ENCODE measurements around the gene CST11.

Gene CST11

DNA sequence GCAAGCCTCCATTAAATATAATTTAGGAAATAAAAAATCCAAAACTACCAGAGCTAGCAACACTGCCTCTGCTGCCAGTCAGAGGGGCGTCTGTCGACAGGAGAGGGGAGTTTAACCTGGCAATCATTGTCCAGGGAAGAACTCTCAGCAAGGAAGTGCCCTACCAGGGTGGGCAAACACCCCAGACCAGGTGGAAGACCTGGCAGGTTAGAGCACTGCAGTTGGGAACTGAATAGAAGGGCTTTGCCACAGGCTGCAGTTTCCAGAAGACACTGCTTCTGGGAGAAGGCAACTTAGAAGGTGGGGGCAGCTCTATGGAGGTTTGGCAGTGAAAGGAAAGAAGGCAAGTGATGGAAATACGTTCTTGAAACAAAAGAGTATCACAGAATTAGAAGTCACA lies 42.9 kb downstream of the CST11 start:
- TF ChIP-seq EZH2 (IDR thresholded peaks at IDR 0.05; ENCODE audit: borderline replicate concordance, low read length) = no peak
- H3K27ac ChIP-seq (ENCODE audit: low read depth, low read length, poor library complexity, severe bottlenecking) = no peak overlapping the region
- H3K9me3 ChIP-seq (ENCODE audit: low read length) = no peaks in the 10 kb centered on the region
- H3K4me1 ChIP-seq (ENCODE audit: insufficient read depth, low read length, severe bottlenecking) = peaks cover 17% of the 10 kb centered on the region
- no peaks in the 10 kb centered on the region for H3K27me3 ChIP-seq (ENCODE audit: insufficient read depth, low read length)
- H3K9ac ChIP-seq (ENCODE audit: low read length) = no peak overlapping the region
- H4K20me1 ChIP-seq (ENCODE audit: insufficient read depth, low read length) = no peaks in the 10 kb centered on the region
- H3K4me2 ChIP-seq (ENCODE audit: low read length) = no peak overlapping the region
- no peak overlapping the region for H3K4me3 ChIP-seq (ENCODE audit: low read depth, low read length, poor library complexity, severe bottlenecking)
- peaks cover 93% of the 10 kb centered on the region for H3K79me2 ChIP-seq (ENCODE audit: insufficient read depth, low read length)
- no peaks in the 10 kb centered on the region for H3K9me2 ChIP-seq (ENCODE audit: low read depth, low read length)
- peaks cover 10% of the 10 kb centered on the region; the same call in 1 of the 2 replicates for H3K36me3 ChIP-seq (ENCODE audit: insufficient read depth, low read length)
- H2AFZ ChIP-seq (ENCODE audit: low read length) = no peak overlapping the region
- H3F3A ChIP-seq (ENCODE audit: insufficient read depth, low read length) = no peaks in the 10 kb centered on the region

DNA sequence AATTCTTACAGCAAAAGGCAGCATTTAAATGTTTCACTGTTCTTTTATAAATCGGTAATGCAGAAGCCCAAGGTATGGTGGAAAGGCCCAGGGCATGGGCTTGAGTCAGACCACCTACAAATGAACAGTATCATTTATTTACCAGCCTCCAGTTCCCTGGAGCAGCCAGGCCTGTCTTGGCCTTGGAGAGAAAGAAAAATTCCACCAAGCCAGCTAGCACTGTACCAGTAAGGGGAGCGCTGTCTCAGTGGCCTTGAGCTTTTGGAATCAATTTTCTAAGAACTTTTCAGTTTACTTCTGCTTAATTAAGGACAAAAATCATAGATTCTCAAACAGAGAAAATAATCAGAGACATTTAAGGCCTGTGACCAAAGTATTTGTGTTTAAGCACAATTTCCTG lies 43.7 kb downstream of the CST11 start:
- peaks cover 17% of the 10 kb centered on the region for H3K4me1 ChIP-seq (ENCODE audit: insufficient read depth, low read length, severe bottlenecking)
- peaks cover 93% of the 10 kb centered on the region for H3K79me2 ChIP-seq (ENCODE audit: insufficient read depth, low read length)

DNA sequence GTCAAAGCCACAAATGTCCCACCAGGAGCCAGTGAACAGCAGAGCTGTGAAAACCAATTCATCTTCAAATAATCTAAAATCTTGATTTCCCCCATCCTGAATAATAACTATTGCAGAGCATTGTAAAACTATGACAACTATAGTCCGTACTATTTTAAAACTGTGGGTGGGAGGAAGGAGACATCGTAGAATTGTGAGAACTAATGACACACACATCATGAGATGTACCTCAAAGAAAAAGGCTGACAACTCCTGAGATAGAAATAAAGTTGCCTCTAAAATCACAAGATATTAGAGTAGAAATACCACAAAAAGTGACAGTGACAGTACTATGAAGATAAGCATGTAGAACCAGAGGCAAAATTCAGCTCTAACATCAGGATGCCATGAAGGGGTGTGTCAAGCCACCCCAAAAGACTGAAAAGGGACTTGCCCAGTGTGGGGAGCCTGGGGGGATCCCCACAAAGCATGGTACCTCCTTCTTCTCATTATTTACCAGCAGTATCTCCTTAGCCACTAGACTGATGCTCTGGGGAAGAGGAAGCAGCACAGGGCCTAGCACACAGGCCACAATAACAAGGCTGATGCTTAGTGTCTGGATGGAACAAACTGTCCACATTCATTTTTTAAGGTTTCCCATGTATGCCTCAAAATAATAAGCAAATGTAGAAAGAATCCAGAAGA lies 44.8 kb downstream of the CST11 start:
- no peaks in the 10 kb centered on the region for H3F3A ChIP-seq (ENCODE audit: insufficient read depth, low read length)
- no peak overlapping the region for H3K4me3 ChIP-seq (ENCODE audit: low read depth, low read length, poor library complexity, severe bottlenecking)
- peaks cover 17% of the 10 kb centered on the region for H3K4me1 ChIP-seq (ENCODE audit: insufficient read depth, low read length, severe bottlenecking)
- no peaks in the 10 kb centered on the region for H3K9me2 ChIP-seq (ENCODE audit: low read depth, low read length)
- no peak overlapping the region for H3K9ac ChIP-seq (ENCODE audit: low read length)
- no peak overlapping the region for H3K27ac ChIP-seq (ENCODE audit: low read depth, low read length, poor library complexity, severe bottlenecking)
- no peak overlapping the region for H2AFZ ChIP-seq (ENCODE audit: low read length)
- peaks cover 12% of the 10 kb centered on the region; the same call in 1 of the 2 replicates for H3K36me3 ChIP-seq (ENCODE audit: insufficient read depth, low read length)
- peaks cover 84% of the 10 kb centered on the region for H3K79me2 ChIP-seq (ENCODE audit: insufficient read depth, low read length)
- no peak overlapping the region for H3K4me2 ChIP-seq (ENCODE audit: low read length)
- H3K9me3 ChIP-seq (ENCODE audit: low read length) = no peaks in the 10 kb centered on the region
- no peaks in the 10 kb centered on the region for H3K27me3 ChIP-seq (ENCODE audit: insufficient read depth, low read length)
- H4K20me1 ChIP-seq (ENCODE audit: insufficient read depth, low read length) = no peaks in the 10 kb centered on the region
- no peak for TF ChIP-seq EZH2 (IDR thresholded peaks at IDR 0.05; ENCODE audit: borderline replicate concordance, low read length)
- TF ChIP-seq, protein P1, sequence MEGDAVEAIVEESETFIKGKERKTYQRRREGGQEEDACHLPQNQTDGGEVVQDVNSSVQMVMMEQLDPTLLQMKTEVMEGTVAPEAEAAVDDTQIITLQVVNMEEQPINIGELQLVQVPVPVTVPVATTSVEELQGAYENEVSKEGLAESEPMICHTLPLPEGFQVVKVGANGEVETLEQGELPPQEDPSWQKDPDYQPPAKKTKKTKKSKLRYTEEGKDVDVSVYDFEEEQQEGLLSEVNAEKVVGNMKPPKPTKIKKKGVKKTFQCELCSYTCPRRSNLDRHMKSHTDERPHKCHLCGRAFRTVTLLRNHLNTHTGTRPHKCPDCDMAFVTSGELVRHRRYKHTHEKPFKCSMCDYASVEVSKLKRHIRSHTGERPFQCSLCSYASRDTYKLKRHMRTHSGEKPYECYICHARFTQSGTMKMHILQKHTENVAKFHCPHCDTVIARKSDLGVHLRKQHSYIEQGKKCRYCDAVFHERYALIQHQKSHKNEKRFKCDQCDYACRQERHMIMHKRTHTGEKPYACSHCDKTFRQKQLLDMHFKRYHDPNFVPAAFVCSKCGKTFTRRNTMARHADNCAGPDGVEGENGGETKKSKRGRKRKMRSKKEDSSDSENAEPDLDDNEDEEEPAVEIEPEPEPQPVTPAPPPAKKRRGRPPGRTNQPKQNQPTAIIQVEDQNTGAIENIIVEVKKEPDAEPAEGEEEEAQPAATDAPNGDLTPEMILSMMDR (IDR thresholded peaks at IDR 0.05; ENCODE audit: low read length) = no peak

More for the DNA sequence above, 43.7 kb downstream of the CST11 start:
- H2AFZ ChIP-seq (ENCODE audit: low read length) = no peak overlapping the region
- no peaks in the 10 kb centered on the region for H4K20me1 ChIP-seq (ENCODE audit: insufficient read depth, low read length)
- H3K27ac ChIP-seq (ENCODE audit: low read depth, low read length, poor library complexity, severe bottlenecking) = no peak overlapping the region
- H3K9me2 ChIP-seq (ENCODE audit: low read depth, low read length) = no peaks in the 10 kb centered on the region
- H3F3A ChIP-seq (ENCODE audit: insufficient read depth, low read length) = no peaks in the 10 kb centered on the region
- H3K4me2 ChIP-seq (ENCODE audit: low read length) = no peak overlapping the region
- H3K9ac ChIP-seq (ENCODE audit: low read length) = no peak overlapping the region
- H3K36me3 ChIP-seq (ENCODE audit: insufficient read depth, low read length) = peaks cover 10% of the 10 kb centered on the region; the same call in 1 of the 2 replicates
- H3K27me3 ChIP-seq (ENCODE audit: insufficient read depth, low read length) = no peaks in the 10 kb centered on the region
- no peak overlapping the region for H3K4me3 ChIP-seq (ENCODE audit: low read depth, low read length, poor library complexity, severe bottlenecking)
- H3K9me3 ChIP-seq (ENCODE audit: low read length) = no peaks in the 10 kb centered on the region
- TF ChIP-seq, protein P1 (IDR thresholded peaks at IDR 0.05; ENCODE audit: low read length) = no peak
- TF ChIP-seq EZH2 (IDR thresholded peaks at IDR 0.05; ENCODE audit: borderline replicate concordance, low read length) = no peak

DNA sequence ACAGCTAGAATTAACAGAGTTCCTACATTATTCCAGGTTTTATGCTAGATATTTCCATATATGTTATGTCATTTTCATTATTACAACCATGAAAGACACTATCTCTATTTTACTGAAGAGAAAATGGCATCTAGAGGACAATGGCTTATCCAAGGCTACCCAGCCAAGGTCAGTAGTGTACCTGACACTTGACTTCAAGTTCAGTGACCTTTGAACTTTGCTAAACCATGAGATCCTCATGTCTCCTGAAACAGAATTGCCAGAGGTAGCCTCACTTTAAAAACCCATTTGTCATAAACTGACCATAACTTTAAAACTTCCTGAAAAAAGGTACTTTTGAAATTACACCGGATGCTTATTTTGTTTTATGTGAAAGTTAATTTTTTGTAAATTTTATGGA lies 45.8 kb downstream of the CST11 start:
- Histone ChIP-seq H3K9ac (ENCODE audit: low read length) (no peak overlapping the region), H3K4me1 (ENCODE audit: insufficient read depth, low read length, severe bottlenecking) (peaks cover 12% of the 10 kb centered on the region), H3K4me2 (ENCODE audit: low read length) (no peak overlapping the region), H3K36me3 (ENCODE audit: insufficient read depth, low read length) (peaks cover 20% of the 10 kb centered on the region; the same call in 1 of the 2 replicates), H2AFZ (ENCODE audit: low read length) (no peak overlapping the region), H3K79me2 (ENCODE audit: insufficient read depth, low read length) (peaks cover 78% of the 10 kb centered on the region), H3K9me3 (ENCODE audit: low read length) (no peaks in the 10 kb centered on the region), H3K9me2 (ENCODE audit: low read depth, low read length) (no peaks in the 10 kb centered on the region), H3K27me3 (ENCODE audit: insufficient read depth, low read length) (no peaks in the 10 kb centered on the region), H3F3A (ENCODE audit: insufficient read depth, low read length) (no peaks in the 10 kb centered on the region), H4K20me1 (ENCODE audit: insufficient read depth, low read length) (no peaks in the 10 kb centered on the region), H3K4me3 (ENCODE audit: low read depth, low read length, poor library complexity, severe bottlenecking) (no peak overlapping the region), H3K27ac (ENCODE audit: low read depth, low read length, poor library complexity, severe bottlenecking) (no peak overlapping the region)
- TF ChIP-seq EZH2 (IDR thresholded peaks at IDR 0.05; ENCODE audit: borderline replicate concordance, low read length) = no peak
- TF ChIP-seq, protein P1 (IDR thresholded peaks at IDR 0.05; ENCODE audit: low read length) = no peak

Data from OCI-LY1 (cell line).